OCI-LY7 (cell line): ENCODE results near the gene NPDC1. TPM values are rescaled to one million over a fixed set of nuclear protein-coding genes. Genes with fewer than 3 reads are reported as not detected.

Experiments used
- BruUV-seq: library from RNA; stranded (reverse); fragments of 400-500 nt; replicated peaks from 2 replicates; lab custom pipeline; 2021; lab: Mats Ljungman, UMichigan
- CTCF ChIA-PET: fragments of 300-600 bp; sonication (Branson Sonifier 250); formaldehyde crosslinking; loops from one replicate; lab custom pipeline; 2022; ENCODE audit warnings: antibody characterized with exemption; ENCODE audit not compliant: unreplicated experiment; lab: Charles Lee
- POLR2A ChIA-PET: fragments of 300-600 bp; sonication (Branson Sonifier 250); formaldehyde crosslinking; loops from one replicate; lab custom pipeline; 2022; ENCODE audit warnings: antibody characterized with exemption; lab: Charles Lee
- DNase-seq: peaks from one replicate; pipeline ENCODE4 v3.0.0-alpha.2; 2015; ENCODE audit warnings: low spot score
- H2AFZ ChIP-seq: fragments of 200-600 bp; sonication (generic), shearing (Covaris generic); 2 replicates; pipeline ENCODE4 v1.6.1; 2014; ENCODE audit warnings: mild to moderate bottlenecking, antibody characterized with exemption, low read length, moderate library complexity
- H3K27ac ChIP-seq: fragments of 200-600 bp; sonication (generic); 2 replicates; pipeline ENCODE4 v1.5.1; 2014; ENCODE audit warnings: mixed run types, low read depth, mild to moderate bottlenecking, moderate library complexity, low read length, inconsistent platforms; ENCODE audit not compliant: poor library complexity, severe bottlenecking
- H3K36me3 ChIP-seq: fragments of 200-600 bp; sonication (generic); 2 replicates; pipeline ENCODE4 v1.6.1; 2014; ENCODE audit warnings: mild to moderate bottlenecking, antibody characterized with exemption, low read length, moderate library complexity, mixed read lengths; ENCODE audit not compliant: insufficient read depth
- H3K4me1 ChIP-seq: fragments of 200-600 bp; sonication (generic); 2 replicates; pipeline ENCODE4 v1.5.1; 2014; ENCODE audit warnings: mild to moderate bottlenecking, low read length; ENCODE audit not compliant: insufficient read depth, poor library complexity, severe bottlenecking
- H3K4me2 ChIP-seq: fragments of 200-600 bp; sonication (generic); 2 replicates; pipeline ENCODE4 v1.6.1; 2014; ENCODE audit warnings: mild to moderate bottlenecking, low read length
- H3K4me3 ChIP-seq: fragments of 200-600 bp; sonication (generic); 2 replicates; pipeline ENCODE4 v1.5.1; 2014; ENCODE audit warnings: mild to moderate bottlenecking, low read depth, low read length; ENCODE audit not compliant: poor library complexity, severe bottlenecking
- H3K79me2 ChIP-seq: fragments of 200-600 bp; sonication (generic); 2 replicates; pipeline ENCODE4 v1.6.1; 2016; ENCODE audit warnings: low read depth, mild to moderate bottlenecking, low read length, moderate library complexity, mixed read lengths; ENCODE audit not compliant: insufficient read depth
- H3K9me2 ChIP-seq: fragments of 200-600 bp; sonication (generic); 2 replicates; pipeline ENCODE4 v1.6.1; 2016; ENCODE audit warnings: mild to moderate bottlenecking, low read length, mixed read lengths; ENCODE audit not compliant: insufficient read depth
- H3K9me3 ChIP-seq: fragments of 200-600 bp; sonication (generic); 2 replicates; pipeline ENCODE4 v1.6.1; 2014; ENCODE audit warnings: mild to moderate bottlenecking, mixed run types, low read length, mixed read lengths
- H4K20me1 ChIP-seq: fragments of 200-600 bp; sonication (generic); 2 replicates; pipeline ENCODE4 v1.6.1; 2014; ENCODE audit warnings: mild to moderate bottlenecking, antibody characterized with exemption, low read length, moderate library complexity, mixed read lengths; ENCODE audit not compliant: insufficient read depth
- EZH2phosphoT487 ChIP-seq: fragments of 200-600 bp; sonication (generic); IDR thresholded peaks from 2 replicates; pipeline ENCODE4 v1.6.1; 2018; ENCODE audit warnings: low read depth, borderline replicate concordance, mild to moderate bottlenecking, mixed run types, antibody characterized with exemption, low read length, moderate library complexity, mixed read lengths
- intact Hi-C: fragments of 100-400 bp; cut with micrococcal nuclease; formaldehyde crosslinking; loops from one replicate; pipeline ENCODE4 v1.10.0; 2022; ENCODE audit not compliant: unreplicated experiment
- total RNA-seq, 2 experiments: library from RNA; depleted of rRNA in 1 of 2; stranded (reverse); fragments of >200 nt in 1 of 2; shearing (Covaris generic) in 1 of 2; gene quantifications; 2 replicates each; pipeline ENCODE4 v1.2.3, GENCODE V29; 2014 to 2022
- TF ChIP-seq, protein P1 (sequence below): fragments of 200-600 bp; sonication (generic); conservative IDR thresholded peaks from 2 replicates; pipeline ENCODE4 v1.5.1; 2014; ENCODE audit warnings: mild to moderate bottlenecking, antibody characterized with exemption, low read length, moderate library complexity, mixed read lengths

Gene NPDC1
- total RNA-seq, 2 experiments from 2014 or later: 0.32 to 0.38 TPM

DNA sequence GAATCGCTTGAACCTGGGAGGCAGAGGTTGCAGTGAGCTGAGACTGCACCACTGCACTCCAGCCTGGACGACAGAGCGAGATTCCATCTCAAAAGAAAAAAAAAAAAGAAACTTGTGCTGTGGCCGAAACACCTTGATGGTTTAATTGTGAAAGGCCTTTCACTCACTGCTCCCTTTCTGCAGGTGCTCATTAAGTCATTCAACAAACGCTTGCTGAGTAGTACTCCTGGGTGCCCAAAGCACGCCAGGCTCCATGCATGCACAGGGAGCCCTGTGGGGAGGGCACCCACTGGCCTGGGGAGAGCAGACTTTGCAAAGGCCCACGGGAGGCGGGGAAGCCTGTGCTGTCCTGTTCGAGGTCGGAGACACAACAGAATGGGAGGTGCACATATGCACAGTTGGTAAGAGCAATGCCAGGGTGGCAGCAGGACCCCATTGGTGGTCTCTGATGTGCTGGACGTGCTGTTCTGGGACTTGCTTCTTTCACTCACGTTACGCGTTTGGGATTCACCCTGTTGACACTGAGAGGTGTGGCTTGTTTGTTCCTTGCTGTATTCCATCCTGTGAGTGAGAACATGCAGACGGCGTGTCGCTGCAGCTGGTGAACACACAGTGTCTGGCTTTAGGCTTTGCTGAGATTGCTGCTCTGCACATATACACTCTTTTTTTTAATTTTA is 10.9 kb upstream of the NPDC1 start:
- BruUV-seq: no TSS peak
- Histone ChIP-seq H3K36me3 (no peaks in the 10 kb centered on the region), H3K4me2 (no peak overlapping the region), H3K9me3 (no peaks in the 10 kb centered on the region), H3K27ac (no peak overlapping the region), H3K4me1 (no peaks in the 10 kb centered on the region), H3K4me3 (no peak overlapping the region), H2AFZ (no peak overlapping the region), H3K79me2 (no peaks in the 10 kb centered on the region), H4K20me1 (no peaks in the 10 kb centered on the region), H3K9me2 (no peaks in the 10 kb centered on the region)
- ChIA-PET CTCF (interaction anchor here (0.6 kb wide), 1 partner anchor 18 kb away, joined by 4 read pairs; no protein-coding TSS in a partner anchor), POLR2A (no interaction called here)
- TF ChIP-seq, protein P1, sequence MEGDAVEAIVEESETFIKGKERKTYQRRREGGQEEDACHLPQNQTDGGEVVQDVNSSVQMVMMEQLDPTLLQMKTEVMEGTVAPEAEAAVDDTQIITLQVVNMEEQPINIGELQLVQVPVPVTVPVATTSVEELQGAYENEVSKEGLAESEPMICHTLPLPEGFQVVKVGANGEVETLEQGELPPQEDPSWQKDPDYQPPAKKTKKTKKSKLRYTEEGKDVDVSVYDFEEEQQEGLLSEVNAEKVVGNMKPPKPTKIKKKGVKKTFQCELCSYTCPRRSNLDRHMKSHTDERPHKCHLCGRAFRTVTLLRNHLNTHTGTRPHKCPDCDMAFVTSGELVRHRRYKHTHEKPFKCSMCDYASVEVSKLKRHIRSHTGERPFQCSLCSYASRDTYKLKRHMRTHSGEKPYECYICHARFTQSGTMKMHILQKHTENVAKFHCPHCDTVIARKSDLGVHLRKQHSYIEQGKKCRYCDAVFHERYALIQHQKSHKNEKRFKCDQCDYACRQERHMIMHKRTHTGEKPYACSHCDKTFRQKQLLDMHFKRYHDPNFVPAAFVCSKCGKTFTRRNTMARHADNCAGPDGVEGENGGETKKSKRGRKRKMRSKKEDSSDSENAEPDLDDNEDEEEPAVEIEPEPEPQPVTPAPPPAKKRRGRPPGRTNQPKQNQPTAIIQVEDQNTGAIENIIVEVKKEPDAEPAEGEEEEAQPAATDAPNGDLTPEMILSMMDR: no peak
- TF ChIP-seq EZH2phosphoT487: no peak
- DNase-seq: no peak
- intact Hi-C loops: no loop called here

- no peak for DNase-seq
- POLR2A ChIA-PET: no interaction called here
- Histone ChIP-seq H3K4me1 (no peaks in the 10 kb centered on the region), H3K9me2 (no peaks in the 10 kb centered on the region), H3K4me3 (no peak overlapping the region), H4K20me1 (no peaks in the 10 kb centered on the region), H2AFZ (no peak overlapping the region), H3K36me3 (no peaks in the 10 kb centered on the region), H3K4me2 (no peak overlapping the region), H3K27ac (no peak overlapping the region), H3K9me3 (no peaks in the 10 kb centered on the region), H3K79me2 (no peaks in the 10 kb centered on the region)
- BruUV-seq: no TSS peak
- CTCF ChIA-PET: interaction anchor here (0.6 kb wide), 1 partner anchor 17 kb away, joined by 4 read pairs; no protein-coding TSS in a partner anchor
- TF ChIP-seq, protein P1: no peak
- no peak for TF ChIP-seq EZH2phosphoT487
- intact Hi-C loops: no loop called here
Measured at GRCh38 chr9:137055385-137056364, 9.7 kb upstream of the NPDC1 start.
